Activated CD8-positive, alpha-beta memory T cell treated with anti-CD3 and anti-CD28 coated beads for 36 hours (primary cell): ENCODE results near the gene TRAM2. TPM values are rescaled to one million over a fixed set of nuclear protein-coding genes. Genes with fewer than 3 reads are reported as not detected.

Experiments used
- CTCF ChIA-PET: fragments of 350-600 bp; sonication (Branson Sonifier 250); formaldehyde crosslinking; loops from one replicate; lab custom pipeline; 2021; ENCODE audit warnings: antibody characterized with exemption; lab: Charles Lee
- POLR2A ChIA-PET: fragments of 350-600 bp; sonication (Branson Sonifier 250); formaldehyde crosslinking; loops from one replicate; lab custom pipeline; 2021; ENCODE audit warnings: antibody characterized with exemption; lab: Charles Lee
- total RNA-seq, 2 experiments: library from RNA; stranded (reverse); gene quantifications; one replicate each; pipeline ENCODE4 v1.2.3, GENCODE V29; 2021

Gene TRAM2
- total RNA-seq, 2 experiments from 2014 or later, result 2.6 to 2.7 TPM

- ChIA-PET CTCF (no interaction called here), POLR2A (no interaction called here)
Measured at GRCh38 chr6:52503851-52504781, 72.7 kb downstream of the TRAM2 start.

DNA sequence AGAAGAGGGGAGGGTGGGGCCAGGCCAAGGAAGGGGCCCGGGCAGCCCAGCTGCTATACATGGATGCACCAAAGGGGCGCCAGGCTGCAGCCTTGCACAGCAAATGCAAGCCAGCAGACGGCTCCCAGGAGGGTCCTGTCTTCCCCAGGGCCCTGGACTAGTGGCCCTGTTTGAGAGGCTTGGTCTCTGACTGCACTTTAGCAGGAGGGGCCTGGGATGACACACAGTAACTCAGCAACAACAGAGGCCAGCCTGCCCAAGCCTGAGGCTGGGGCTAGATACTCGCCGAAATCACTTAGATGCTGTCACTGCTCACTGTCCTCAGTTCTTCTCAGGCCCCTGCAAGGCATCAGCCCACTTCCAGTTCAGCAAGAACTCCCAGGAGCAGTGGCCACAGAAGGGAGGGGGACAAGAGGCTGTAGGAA lies 73.5 kb downstream of the TRAM2 start:
- CTCF ChIA-PET, result no interaction called here
- POLR2A ChIA-PET, result no interaction called here

DNA sequence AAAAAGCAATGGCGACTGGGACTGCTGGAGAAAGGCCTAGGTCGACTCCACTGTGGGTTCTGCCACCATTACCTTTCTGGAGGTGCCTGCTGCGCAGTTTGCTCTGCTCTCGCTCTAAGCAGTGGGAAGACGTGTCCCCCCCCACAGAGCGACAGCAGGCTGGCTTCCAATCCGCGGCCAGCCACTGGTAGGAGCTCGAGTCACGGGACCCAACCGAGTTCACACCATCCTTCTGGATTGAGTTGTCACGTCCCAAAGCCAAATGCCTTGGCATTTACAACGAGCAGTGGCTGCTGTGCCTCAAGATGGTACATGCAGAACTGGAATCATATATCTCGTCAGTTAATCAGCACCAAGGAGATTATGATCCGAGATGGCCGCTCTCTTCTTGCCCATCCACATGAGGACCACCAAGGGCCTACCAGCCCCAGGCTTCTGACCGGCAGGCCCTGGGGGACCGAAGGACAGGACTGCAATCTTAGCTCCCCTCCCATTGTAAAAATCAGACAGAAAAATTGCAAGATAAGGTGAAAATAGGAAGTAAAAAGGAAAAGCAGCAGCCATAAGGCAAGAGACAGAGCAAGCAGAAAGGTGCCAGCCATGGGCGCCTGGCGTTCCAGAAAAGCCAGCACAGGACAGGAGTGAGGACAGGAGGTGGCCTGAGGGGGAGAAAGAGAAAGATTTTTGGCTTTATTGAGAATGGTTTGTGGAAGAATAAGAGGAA lies 74.4 kb downstream of the TRAM2 start:
- ChIA-PET CTCF (no interaction called here), POLR2A (no interaction called here)

DNA sequence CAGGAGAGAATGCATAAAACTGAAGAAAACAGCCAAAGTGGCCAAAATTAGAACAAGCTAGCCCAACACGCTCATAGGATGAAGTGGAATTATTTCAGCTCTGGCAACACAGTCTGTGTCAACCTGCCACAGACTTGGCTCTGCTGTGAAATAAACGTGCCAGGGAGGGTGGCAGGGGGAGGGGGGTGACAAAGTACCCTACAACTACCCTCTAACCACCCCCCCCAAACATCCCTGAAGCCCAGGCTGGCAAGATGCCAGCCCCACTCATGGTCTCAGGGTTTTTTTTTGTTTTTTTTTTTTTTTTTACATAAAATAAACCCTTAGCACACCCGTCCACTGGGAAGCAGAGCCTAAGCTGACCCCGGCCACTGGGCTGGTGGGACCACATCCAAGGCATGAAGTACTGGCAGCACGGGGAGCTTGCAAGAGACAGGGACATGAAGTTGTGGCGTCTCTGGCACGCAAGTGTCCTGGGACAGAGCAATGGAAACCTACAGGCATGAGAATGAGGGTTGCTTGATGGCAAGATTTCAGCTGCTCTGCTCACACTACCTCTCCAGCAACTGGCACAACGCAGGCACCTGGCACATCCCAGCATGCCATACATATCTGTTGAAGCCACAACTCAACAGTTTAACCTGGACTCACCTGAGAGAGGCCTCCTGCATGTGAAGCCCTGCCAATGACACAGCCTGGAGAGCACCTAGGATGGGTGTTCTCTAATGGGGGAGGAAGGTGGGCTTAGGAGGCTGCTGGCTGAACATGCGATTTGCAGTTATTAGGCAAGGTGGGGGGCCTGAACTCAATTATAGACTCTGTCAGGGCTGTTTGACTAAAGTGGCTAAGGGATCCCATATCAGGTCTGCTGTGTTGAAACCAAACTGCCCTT lies 76.4 kb downstream of the TRAM2 start:
- POLR2A ChIA-PET, result no interaction called here
- CTCF ChIA-PET, result no interaction called here

GRCh38 chr6:52499681-52500236 lies 77.1 kb downstream of the TRAM2 start:
- POLR2A ChIA-PET, result no interaction called here

DNA sequence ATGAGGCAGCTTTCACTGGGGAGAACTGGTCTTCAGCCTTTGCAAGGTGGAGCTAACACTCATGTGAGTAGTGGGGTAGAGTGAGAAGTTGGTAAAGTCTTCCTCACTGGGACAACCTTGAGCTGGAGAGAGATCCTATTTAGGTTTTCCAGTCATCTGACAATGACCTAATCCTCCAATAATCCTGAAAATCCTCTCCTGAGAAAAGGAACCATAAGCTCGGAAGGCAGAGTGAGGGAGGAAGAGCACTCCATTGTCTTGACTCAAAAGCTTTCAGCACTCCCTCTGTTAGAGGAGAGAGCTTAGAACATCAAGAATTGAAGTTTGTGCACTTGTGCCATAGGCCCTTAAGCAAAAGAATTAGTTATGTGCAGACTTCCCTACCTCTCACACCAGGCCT lies 77.8 kb downstream of the TRAM2 start:
- POLR2A ChIA-PET, result no interaction called here
- CTCF ChIA-PET, result no interaction called here

More at GRCh38 chr6:52499681-52500236, 77.1 kb downstream of the TRAM2 start:
- CTCF ChIA-PET, result no interaction called here

DNA sequence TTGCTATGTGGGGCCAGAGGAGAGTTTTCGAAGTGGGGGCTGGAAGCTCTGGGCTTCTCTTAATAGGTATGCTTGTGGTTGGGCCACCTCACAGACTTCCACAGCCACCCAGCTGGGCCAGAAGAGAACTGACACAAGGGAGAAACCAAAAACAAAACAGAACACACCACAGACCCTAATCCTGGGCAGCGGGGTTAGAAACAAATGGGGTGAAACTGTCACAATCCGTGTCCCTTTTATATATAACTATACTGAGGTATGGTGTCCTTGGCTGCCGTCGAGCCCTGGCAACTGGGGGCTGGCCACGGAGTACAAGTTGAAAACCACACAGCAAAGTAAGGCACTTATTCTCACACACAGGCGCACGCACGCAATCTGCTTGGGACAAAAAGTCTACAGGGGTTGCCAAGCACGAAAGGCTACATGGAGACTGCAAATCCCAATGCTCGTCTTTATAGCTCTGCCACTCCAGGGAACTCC lies 78.3 kb downstream of the TRAM2 start:
- ChIA-PET POLR2A (no interaction called here), CTCF (no interaction called here)

DNA sequence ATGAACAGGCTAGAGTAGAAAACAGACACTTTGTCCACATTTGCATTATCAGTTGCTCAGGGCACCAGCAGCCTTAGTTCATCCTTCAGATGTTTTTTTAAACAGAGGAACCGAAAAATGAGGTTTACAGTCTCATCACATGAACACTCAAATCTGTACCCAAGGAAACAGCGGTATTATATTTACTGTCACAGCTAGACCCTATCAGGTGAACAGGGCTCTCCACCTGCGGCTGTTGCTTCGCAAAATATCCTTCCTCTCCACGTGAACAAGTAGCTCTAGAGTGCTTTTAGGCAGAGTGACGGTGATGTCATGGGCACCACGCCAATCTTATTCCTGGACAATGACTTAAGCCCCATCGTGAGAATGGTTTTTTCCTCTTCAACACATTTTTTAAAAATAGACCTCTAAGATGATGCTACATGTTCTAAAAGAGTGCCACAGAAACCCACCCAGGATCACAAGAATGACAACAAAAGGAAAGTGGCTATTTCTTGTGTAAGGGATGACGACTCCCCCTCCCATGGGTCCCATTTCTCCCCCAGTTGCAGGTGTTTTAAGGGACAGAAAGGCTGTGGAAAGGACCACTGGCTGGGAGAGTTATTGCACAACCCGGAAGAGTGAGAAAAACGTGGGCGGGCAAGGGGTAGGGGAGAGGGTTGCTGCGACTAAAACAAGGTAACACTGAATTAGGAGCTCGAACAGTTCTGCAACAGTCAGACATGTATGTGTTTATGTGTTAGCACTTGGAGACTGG lies 79.0 kb downstream of the TRAM2 start:
- CTCF ChIA-PET, result no interaction called here
- POLR2A ChIA-PET, result no interaction called here

DNA sequence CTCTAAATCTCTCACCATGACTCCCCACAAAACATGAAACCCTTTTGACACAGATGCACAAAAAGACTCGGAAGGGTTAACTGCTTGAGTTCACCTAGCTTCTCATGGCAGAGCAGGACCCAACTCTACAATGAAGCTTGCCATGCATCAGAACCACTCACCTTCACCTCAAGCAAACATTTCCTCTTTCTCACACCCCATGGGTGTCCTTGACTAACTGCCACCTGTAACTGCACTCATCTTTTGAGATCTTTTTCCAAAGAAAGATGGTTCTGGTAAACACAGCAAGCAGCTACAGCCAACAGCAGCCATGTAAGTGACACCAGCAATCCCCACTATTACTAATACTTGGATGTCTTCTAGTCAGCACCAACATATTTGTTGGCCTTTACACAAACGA lies 80.2 kb downstream of the TRAM2 start:
- ChIA-PET POLR2A (no interaction called here), CTCF (no interaction called here)

DNA sequence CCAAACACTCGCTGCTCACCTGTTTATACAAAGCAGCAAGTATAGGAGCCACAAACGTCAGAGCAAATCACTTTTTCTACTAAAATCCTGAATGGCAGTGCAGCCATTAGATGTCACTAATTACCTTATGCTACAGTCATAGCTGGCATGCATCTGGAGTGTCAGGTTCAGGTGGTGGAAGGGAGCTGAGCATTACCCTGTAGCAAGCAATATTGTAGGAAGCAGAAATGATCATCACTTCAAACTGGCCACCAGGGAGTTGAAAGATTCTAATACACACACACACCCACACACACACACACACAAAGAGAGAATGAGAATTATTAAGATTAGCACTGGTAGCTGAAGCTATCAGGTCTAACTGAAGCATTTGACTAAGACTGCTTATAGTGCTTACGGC lies 80.9 kb downstream of the TRAM2 start:
- CTCF ChIA-PET, result no interaction called here

GRCh38 chr6:52494298-52495072 lies 82.4 kb downstream of the TRAM2 start:
- ChIA-PET POLR2A (no interaction called here), CTCF (no interaction called here)

More for the DNA sequence above, 80.9 kb downstream of the TRAM2 start:
- POLR2A ChIA-PET, result no interaction called here

GRCh38 chr6:52493669-52494068 lies 83.2 kb downstream of the TRAM2 start:
- ChIA-PET CTCF (no interaction called here), POLR2A (no interaction called here)

DNA sequence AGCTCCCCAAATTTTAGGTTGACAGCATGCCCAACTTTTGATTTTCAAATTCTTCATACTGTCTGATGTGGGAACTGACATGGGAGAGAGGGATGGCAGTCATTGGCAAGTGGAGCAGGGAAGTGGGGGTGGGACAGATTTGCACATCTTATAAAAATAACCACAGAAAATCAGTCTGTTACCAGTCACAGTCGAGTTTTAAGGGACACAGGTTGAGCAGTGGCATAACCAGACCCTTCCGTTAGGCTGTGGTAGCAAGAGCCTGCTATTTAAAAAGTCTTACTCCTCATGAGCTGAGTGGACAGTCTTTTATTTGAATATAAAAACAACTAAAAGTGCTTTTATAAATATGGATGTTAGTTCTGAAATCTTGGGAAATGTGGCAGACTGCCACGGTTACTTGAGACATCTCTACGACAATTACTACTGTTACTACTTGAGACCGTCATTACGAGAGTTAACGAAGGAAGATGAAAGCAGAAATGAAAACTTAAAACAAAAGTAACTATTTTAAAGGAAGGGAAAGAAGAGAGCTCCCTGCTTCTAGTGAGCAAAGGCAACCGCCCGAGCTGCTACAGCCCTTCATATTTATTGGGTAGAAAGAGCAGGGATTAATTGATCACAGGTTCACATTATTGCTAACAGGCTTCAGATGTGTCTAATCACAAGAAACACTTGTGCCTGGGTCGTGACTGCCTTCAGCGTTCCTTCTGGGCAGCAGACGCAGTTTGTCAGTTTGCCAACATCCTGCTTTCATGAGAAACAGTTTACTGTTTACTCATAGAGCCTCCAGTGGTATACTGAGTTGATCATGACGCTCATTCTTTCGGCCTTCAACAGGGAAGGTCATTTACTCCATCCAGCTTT lies 85.4 kb downstream of the TRAM2 start:
- ChIA-PET POLR2A (no interaction called here), CTCF (no interaction called here)

DNA sequence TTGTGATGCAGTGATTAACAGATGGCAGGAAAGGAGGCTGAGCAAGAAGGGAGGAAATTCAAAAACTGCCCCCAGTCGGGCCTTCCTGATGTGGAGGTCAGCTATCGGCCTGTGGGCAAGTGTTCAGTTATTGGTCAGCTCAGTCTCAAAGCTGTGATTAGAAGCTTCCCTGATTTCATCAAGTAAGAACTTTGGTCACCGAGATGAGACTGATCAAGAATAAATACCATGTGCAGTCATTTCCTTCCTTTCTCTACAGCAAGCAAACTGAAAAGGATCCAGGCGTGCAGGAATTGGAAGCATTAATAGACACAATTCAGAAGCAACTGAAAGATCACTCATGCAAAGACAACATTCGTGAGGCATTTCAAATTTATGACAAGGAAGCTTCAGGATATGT lies 87.0 kb downstream of the TRAM2 start:
- CTCF ChIA-PET, result no interaction called here
- POLR2A ChIA-PET, result no interaction called here

DNA sequence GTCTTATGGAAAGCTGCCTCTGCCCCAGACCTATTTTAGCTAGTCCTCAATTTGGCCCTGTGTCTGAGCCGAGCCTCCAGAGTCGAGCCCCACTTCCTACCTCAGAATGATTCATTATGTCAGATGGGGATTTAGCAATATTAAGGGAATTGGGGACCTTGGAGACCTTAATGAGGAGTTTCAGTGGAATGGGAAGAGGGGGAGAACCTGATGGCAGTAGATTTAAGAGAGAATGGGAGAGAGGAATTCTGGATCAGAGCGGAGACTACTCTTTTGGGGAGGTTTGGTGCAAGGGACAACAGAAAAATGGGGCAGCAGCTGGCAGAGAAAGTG lies 93.2 kb downstream of the TRAM2 start:
- ChIA-PET CTCF (no interaction called here), POLR2A (no interaction called here)

- ChIA-PET CTCF (no interaction called here), POLR2A (no interaction called here)
Measured at GRCh38 chr6:52482903-52483670, 93.8 kb downstream of the TRAM2 start.
